GM19467 (cell line): Measurements from ENCODE around the gene KLHL3.

Experiments used
- ATAC-seq: cut with Tn5 transposase; IDR thresholded peaks from one replicate; pipeline ENCODE4 v1.9.1; 2021; ENCODE audit warnings: mild to moderate bottlenecking, moderate library complexity; ENCODE audit not compliant: unreplicated experiment

Gene KLHL3

DNA sequence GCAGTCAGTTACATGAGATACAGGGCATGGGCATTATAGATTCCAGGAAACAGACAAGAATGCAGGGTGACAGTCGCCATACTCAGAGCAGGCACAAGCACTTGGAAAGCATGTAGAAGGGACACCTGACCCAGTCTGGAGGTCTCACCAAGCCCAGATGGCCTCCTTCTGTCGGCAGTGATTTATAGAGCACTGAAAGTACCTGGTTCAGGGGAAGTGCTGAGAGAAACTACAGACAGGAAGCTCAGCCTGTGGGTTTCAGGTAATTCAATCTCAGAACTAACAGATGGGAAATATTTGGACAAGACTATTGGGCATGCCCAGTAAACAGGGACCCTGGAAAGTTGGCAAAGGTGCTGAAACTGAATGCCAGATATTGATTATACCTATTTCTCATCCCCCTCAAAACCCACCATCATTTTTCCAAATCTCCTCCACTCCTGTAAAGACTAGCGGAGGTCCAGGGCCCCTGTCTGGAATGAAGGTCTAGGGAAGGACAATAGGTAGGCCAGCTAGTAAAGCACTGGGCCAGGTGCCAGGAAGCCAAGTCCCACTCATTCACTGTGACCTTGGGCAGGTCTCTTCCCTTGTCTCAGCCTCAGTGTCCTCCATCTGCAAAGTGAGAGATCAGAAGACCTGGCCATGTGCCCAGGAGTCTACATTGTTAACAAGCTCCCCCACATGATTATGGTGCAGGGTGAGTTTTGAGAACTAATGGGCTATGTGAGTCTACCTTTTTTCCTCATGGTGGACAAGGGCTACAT lies 26.9 kb downstream of the KLHL3 start:
- ATAC-seq = no peak

DNA sequence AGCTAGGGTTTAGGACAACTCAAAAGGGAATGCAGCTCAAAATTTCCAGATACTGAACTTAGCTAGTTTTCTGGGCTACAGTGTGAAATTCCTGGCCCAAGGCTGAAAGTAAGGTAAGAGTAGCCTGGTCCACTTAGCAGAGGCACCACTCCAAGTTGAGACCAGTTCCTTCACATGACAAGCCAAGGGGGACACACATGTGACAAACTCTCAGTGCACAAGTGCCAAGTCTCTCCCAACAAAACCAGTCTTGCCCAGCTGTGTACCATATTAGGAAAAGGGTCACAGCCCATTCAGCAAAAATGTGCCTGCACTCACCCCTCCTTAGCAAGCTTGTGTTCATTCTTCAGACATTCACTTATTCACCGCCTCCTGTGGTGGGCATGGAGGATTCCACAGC lies 27.8 kb downstream of the KLHL3 start:
- ATAC-seq = no peak

DNA sequence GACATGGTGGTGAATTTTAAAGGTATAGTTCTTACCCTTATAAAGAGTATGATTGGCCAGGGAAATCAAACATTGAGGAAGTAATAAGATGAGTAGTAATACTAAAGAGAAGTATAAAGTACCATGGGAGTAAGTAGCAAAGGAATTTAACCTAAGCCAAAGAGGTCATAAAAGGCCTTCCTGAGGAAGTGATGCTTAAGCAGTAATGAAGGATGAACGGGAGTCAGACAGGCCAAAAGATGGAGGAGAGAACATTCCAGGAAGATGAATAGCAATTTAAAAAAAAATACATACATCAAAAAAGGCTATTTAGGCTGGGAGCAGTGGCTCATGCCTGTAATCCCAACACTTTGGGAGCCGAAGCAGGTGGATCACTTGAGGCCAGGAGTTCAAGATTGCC lies 29.0 kb downstream of the KLHL3 start:
- no peak for ATAC-seq

DNA sequence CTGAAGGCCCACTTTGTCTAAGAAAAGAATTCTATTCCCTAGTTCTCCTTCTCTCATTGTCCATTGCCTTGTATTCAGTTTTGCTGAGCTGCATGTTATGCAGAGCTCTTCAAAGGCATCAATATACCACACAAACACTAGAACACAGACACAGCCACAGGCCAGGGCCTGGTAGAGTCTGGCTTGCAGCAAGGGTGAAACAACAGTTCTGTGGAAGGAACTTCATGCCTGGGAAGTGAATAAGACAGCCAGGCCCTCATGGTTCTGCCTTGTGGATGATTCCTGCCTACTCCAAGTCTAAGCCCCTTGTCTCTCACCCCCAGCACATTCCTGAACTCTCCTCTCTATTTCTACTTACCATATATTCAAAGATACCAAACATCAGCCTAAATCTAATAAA lies 30.8 kb downstream of the KLHL3 start:
- no peak for ATAC-seq

DNA sequence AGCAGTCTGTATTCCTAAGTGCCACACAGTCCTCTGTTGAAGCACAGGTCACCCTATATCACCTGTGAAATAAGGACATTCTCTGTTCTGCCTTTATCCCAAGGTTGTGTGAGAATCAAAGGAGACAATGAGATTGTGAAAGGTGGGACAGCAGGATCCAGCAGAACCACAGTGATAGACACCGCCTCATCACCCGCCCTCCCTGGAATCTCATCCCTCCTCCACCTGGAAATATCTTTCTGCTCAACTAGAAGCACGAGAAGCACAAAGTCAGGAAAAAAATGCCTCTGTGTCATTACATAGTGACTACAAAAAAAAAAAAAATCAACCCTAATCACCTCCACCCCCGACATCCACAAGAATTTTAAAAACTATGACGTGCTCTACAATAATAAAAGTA lies 32.3 kb downstream of the KLHL3 start:
- ATAC-seq = no peak

DNA sequence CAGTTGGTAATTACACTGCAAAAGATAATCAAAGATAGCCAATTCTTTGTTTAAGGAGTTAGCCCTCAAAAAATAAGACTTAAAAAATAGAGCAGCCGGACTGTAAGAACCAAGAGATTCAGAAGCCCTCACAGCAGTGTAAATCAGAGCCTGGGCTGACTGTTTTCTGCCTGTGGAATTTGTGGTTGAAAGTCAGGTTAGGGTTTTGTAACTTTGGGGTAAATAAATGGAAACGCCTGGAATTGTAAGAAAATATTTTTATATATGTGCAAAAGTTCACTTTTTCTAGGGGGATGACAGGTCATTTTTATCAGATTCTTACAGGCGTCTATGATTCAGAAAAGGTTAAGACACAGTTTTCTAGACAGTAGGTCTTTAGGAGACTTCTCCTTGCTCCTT lies 35.6 kb downstream of the KLHL3 start:
- no peak for ATAC-seq

DNA sequence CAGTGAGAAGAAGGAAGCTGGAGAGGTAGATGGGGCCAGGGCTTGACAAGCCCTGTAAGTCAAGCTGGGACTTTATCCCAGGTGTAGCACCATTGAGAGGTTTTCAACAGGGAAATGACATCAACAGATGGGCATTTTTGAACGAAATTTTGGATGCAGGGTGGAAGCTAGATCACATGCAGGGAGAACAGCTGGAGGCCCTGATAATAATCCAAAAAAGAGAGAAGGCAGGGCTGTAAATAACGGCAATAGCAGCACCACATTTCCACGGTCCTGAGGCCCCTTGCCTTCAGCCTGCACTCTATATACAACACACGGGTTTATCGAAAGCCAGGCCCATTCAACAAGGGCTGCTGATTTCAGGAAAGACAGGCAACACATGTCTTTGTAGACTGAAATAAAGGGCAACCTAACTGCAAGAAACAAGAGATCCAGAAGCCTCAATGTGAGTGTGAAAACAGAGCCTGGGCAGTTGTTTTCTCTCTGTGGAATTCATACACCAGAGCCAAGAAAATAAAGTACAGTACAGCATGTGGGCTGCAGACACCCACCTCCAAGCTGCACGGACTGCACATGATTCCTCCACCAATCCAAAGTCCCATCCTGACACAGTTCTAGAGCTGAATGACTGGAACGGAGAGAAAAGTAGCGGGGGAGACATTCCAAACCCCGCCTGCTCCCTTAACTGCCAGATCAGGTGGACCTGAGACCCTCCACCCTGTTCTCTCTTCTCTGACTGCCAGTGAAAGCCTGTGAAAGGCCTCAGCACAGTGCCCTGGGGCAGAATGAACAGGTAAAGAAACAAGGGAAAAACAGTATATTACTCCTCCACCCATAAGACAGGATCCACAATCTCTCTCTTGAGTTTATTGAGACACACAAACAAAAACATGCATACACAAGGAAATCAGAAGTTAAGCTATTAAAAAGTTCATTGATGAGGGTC lies 36.3 kb downstream of the KLHL3 start:
- no peak for ATAC-seq

DNA sequence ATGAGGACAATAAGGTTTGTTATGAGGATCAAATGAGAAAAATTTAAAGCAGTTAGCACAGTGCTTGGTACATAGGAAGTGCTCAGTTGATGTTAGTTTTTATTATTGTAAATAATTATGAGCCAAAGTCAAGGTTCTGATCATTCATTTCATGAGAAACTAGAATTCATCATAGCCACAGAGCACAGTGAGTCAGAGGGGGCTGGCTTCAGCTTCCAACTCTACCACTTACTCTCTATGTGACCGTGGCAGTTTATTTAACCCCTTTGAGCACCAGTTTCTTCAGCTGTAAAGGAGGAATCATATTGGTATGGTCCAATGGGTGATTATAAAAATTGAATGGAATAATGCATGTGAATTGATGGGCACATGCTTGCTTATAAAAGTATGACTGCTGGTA lies 39.4 kb downstream of the KLHL3 start:
- no peak for ATAC-seq

DNA sequence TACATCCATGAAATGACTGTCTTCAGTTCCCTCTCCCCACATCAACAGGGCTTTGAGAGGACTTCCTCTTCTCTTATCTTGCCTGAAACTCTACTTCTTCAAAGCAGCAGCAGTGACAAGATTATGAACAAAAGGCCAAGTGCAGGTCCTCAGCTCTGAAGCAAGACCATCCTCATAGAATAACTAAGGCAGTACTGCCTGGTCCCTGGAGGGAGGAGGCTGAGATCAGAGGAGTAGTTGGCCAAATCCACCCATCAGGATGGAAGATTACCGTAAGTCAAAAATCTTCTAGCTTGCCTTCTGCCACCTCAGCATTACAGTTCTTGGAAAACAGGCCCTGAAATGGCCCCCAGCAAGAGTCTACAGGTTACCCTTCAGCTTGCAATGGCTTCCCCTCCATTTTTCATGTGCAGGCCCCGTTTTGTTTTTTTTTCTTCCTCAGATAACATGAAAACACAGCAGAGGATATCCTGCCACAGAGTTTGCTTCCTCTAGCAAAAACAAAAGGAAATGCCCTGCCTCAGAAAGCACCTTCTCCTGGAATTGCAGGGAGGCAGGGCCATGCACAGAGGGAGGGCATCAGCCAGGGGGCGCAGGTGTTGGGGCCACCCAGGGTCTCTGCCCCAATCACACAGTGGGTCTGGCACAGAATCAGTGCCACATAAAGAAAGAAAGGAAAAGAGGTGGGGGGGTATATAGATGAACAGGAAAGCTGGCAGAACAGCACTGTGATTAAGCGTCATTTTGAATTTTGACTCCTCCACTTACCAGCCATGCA lies 40.0 kb downstream of the KLHL3 start:
- no peak for ATAC-seq

DNA sequence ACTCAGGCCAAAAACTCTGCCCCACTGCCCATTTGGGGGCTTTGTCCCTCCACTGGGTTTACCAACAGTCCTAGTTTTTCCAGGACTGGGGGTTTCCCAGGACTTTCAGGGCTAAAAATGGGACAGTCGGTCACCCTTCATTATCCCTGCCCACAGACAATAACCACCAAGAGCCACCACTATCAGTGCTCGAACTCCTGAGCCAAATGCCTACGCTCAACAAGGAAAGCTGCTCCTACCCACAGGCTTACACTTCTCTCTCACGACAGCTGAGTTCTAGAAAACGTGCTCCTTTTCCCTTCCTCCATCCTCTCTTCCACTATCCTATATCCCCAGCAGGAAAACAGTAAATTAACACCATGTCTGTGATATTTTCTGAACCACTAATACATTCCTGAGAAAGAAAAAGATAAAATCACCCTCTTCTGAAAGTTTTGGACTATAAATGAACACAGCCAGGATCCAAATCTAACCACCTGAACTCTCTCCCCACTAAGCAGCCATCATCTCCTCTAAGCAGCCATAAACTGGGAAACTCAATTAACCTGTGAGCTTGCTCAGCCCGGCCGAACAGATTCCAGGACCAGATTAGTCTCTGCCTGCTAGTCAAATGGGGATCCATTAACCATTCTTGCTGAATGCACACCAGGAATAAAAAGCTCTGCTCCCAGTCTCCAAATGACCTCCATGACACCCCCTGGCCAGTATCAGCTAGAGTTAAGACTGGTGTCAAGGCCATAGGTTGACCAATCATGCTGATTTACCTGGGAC lies 41.8 kb downstream of the KLHL3 start:
- no peak for ATAC-seq

DNA sequence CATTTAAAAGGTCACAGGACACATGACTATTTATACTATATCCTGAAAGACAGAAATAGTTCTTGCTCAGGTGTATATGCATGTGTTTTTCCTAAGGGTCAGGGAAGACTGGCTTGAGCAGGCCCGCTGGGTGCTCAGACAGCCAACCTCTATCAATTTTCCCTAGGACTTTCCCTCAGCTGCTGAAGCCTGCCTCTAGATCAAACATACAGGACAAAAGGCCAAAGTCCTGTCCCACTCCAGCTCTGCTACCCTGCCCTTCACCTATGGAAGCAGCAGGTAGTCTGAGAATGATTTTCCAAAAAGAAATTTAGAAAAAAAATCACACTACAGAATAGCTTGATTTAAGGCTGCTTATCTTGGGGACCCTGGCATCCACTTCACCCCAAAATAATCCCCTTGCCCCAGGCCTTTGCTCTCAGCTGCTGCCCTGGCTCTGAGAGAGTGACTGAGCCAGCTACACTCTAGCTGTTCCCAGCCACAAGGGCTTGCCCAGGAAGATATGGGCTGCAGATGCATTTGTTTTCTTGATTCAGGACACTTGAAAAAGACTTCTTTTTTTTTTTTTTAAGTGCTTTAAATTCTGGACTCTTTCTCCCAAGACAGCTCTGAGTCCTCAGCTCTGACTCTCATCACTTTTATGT lies 42.5 kb downstream of the KLHL3 start:
- no peak for ATAC-seq

DNA sequence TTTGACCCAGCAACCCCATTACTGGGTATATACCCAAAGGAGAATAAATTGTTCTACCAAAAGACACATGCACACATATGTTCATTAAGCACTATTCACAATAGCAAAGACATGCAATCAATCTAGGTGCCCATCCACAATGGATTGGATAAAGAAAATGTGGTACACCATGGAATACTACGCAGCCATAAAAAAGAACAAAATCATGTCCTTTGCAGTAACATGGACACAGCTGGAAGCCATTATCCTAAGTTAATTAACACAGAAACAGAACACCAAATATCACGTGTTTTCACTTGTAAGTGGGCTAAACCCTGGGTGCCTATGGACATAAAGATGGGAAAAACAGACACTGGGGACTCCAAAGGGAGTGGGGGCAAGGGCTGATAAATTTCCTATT lies 46.6 kb downstream of the KLHL3 start:
- no peak for ATAC-seq

DNA sequence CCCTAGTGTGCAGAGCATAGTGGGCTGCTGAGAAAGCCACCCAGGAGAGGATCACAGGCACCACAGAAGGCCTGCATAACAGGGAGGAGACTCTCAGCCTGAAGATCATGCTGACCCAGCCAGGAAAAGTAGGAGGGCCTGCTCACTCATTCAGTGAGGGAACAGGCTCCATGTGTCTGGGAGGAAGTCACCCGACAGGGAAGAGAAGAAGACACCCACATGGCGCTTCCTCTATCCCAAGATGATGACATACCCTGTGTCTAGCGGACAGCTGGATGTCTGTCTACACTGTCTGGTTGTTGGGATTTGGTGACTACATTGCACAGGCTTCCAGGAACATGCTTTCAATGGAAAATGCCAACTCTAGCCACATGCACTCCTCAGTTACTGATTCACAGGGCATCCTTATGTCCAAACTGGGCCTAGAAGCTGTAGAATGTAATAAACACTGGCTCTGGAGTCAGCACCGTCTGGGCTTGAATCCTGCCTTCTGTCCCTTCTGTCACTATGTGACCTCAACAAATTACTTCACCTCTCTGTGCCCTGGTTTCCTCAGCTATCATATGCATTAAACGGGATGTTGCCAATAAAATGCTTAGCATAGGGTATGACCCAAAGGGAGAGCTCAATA lies 47.6 kb downstream of the KLHL3 start:
- no peak for ATAC-seq

DNA sequence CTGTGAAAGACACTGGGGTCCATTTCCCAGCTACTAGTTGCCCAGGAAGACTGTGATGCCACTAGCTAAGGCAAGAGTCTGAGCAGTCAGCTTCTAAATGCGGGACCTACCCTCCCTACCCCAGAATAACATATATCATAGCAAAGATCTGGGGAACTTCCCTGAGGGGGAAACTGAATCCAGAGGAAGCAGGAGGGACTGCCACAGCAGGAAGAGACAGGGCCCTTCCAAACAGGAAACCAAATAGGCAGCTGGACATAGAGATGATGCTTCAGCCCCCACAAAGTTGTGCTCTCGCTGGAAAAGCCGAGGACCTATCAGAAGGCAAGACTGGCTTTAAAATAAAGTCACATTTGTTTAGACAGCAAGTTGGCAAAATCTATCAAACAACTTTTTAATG lies 51.1 kb downstream of the KLHL3 start:
- ATAC-seq = no peak

DNA sequence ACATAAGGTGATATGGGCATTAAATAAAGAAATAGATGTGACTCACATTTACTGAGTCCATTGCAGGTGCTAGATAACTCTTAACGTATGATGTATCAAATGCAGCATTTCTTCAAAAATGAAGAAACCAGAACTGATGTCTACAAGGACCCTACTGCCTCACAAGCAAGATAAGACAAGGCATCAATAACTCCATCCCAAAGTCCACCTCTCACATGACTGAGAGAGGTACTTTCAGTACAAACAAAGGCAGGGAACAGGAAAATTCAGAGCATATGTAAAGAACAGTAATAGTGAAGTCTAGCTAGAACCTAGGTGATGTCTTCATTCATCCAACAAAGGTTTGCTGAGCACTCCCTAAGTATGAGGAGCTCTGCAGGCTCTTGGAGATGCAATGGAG lies 54.7 kb downstream of the KLHL3 start:
- no peak for ATAC-seq

DNA sequence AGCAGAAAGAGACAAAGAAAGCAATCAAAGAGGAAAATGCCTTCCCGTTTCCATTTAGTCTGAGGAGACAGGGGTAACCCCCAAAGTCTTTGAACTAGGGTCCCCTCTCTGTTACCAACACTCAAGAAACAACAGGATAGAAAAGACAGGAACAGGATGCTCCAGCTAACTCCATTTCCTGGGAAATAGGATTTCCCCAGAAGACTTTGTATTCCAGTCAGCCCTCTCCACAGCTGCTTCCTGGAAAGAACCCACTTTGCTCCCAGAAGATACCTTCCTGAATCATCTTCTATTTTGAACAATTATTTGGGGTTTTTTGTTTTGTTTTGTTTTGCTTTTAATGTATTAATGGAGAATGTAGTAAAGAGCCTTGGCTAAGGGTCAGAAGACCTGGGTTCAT lies 56.0 kb downstream of the KLHL3 start:
- ATAC-seq = no peak

DNA sequence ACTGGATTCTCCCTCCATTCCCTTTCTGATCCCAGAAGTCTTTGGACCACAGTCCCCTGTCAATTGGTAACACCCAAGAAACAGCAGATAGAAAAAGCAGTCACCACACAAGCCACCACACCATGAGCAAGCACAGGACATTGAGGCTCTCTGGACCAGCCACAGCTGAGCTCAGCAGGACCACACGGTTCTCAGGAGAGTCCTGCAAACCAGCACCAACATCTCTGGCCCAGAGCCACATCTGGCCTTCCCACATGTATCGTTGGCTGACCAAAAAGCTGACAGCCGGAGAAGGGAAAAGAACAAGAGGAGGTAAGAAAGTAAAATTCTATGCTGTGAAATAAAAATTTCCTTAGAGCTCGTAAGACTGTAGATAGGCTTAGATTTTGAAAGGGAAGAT lies 56.7 kb downstream of the KLHL3 start:
- no peak for ATAC-seq

DNA sequence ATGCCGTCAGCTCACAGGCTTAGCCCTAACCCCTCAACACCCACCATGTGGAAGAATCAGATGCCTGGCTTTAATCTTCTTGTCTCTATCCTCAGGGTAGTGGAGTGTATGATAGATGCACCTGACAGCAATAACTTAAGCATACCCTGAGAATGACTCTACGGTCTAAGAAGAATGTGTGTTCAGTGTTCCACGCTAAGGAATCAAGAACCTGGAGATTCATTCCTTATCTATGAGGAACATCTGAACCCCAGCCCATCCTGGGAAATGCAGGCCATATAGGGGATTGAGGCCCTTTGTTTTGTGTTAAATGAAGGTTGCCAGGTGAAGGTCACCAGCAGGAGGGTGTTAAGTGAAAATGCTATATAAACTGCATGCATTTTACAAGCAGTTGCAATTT lies 63.0 kb downstream of the KLHL3 start:
- ATAC-seq = no peak

DNA sequence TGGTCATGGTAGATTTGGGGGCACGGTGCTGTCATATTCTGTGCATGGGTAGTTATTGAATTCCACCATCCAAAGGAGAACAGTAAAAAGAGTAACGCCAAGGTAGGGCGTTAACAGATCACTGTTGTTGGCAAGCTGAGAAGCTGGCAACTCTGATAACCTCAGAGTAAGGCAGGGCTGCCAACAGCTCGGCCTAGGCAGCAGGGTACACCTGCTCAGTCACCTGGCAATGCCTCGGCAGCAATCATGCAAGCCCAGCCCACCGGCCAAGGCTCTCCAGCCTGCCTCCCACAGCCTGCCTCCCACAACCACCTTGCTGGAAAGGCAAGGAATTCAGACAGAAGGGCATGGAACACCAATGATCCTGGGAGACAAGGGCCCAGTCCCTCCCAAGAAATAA lies 63.9 kb downstream of the KLHL3 start:
- ATAC-seq = no peak

DNA sequence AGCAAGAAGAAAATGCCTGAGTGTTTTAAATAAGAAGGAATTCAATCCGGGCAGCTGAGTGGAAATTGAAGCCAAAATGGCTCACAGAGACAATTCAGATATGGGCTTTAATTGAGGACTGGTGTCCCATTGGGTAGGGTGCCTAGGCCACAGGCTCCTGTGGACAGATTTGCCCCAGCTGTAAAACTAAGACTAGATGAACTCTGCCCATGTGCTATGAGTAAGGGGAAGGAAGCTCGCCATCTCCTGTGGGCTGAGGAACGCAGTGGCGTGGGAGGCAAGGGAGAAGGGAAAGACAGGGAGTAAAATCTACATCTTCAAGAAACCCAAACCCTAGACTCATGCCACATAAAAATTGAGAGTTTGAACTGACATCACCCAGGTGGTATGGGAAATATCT lies 66.1 kb downstream of the KLHL3 start:
- no peak for ATAC-seq
